NCI-H2081 treated with DMSO at 0.1 percent for 48 hours (cell line): Measurements from ENCODE around the gene DPPA3.
"Not testable (repeated sequence)": the region's sequence is repeated elsewhere in the genome, so short reads cannot be mapped to it uniquely, and the experiment has no call there.

Experiments used
- DNase-seq: peaks from one replicate; lab custom pipeline; 2025; lab: John Stamatoyannopoulos, UW

The DPPA3 gene

GRCh38 chr12:7711133-7711532 is at the start of gene DPPA3:
DPPA3 (plus strand) TSS chr12:7711433; CDS start chr12:7711571, 138 bp downstream.
- DNase-seq = no peak

DNA sequence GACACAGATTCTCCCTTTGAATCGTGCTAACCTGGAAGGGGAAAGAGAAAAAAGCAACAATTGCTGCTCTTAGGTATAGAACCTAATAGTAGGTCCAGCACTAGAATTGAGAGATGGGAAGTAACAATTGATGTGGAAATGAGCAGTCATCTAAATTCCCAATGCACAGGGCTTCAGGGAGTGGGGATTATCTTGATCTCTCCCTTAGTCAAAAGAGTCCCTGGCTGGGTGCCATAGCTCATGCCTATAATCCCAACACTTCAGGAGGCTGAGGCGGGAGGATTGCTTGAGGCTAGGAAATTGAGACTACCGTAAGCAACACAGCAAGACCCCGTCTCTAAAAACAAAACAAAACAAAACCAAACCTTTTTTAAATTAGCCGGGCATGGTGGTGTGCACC is 49.5 kb upstream of the DPPA3 start:
- no peak for DNase-seq

GRCh38 chr12:7666595-7666994 is 44.6 kb upstream of the DPPA3 start:
- DNase-seq = no peak

GRCh38 chr12:7667125-7667524 is 44.1 kb upstream of the DPPA3 start:
- DNase-seq = no peak

GRCh38 chr12:7668171-7668570 is 43.1 kb upstream of the DPPA3 start:
- no peak for DNase-seq

GRCh38 chr12:7675455-7675854 is 35.8 kb upstream of the DPPA3 start:
- DNase-seq = not testable (repeated sequence)

GRCh38 chr12:7677432-7677888 is 33.8 kb upstream of the DPPA3 start:
- DNase-seq = not testable (repeated sequence)

DNA sequence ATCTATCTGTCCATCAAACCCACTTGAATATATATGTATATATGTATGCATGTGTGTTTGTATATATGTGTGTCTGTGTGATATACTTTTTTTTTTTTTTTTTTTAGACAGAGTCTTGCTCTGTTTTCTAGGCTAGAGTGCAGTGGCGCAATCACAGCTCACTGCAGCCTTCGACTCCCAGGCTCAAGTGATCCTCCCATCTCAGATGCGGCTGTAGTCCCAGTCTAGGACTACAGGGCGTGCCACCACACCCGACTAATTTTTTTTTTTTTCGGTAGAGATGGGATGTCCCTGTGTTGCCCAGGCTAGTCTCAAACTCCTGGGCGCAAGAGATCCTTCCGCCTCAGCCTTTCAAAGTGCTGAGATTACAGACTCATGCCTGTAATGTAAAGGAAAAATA is 32.5 kb upstream of the DPPA3 start:
- no peak for DNase-seq

- no peak for DNase-seq
Measured at GRCh38 chr12:7679251-7680045, 31.8 kb upstream of the DPPA3 start.

- DNase-seq = no peak
Measured at GRCh38 chr12:7681535-7681934, 29.7 kb upstream of the DPPA3 start.

- DNase-seq = no peak
Measured at GRCh38 chr12:7693793-7694192, 17.4 kb upstream of the DPPA3 start.

DNA sequence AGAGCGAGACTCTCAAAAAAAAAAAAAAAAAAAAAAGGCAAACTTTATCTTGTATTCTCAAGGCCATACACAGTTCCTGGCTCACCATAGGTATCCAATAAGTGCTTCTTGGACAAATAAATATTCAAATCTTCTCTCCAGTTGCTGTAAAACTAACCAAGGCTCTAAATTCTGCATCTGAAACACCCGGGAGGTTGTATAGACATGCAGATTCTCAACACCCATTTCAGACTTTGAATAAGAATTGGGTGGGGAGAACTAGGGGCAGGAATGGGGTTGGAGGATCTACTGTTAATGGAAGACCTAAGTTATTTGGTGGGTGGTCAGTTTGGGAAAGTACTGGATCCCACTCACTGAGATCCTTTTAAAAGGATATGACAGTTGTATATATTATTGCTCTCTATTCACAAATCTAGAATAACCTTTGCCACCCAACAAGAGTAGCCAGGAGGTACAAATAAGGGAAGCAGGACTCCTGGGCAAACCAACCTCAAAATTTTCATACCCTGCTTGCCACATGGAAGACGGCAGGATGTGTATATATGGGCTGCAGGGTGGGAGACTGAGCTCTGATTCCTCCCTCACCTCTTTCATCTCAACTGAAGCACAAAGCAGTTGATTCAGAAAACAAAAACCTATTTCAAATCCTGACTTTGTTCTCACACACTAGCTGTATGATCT is 16.5 kb upstream of the DPPA3 start:
- no peak for DNase-seq

DNA sequence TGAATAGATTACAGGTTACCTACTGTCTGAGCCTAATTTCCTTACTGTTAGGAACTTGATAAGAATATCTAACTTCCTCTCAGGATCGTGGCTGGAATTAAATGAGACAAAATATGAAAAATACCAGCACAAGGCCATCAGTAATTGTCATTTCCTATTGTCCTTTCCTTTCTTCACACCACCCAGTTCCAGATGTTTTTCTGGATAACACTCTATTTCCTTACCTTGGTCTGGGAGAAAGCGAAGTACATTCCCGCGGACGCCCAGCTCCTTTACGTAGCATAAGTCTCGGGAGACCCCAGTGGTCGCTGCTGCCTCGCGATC is 16.0 kb upstream of the DPPA3 start:
- no peak for DNase-seq

DNA sequence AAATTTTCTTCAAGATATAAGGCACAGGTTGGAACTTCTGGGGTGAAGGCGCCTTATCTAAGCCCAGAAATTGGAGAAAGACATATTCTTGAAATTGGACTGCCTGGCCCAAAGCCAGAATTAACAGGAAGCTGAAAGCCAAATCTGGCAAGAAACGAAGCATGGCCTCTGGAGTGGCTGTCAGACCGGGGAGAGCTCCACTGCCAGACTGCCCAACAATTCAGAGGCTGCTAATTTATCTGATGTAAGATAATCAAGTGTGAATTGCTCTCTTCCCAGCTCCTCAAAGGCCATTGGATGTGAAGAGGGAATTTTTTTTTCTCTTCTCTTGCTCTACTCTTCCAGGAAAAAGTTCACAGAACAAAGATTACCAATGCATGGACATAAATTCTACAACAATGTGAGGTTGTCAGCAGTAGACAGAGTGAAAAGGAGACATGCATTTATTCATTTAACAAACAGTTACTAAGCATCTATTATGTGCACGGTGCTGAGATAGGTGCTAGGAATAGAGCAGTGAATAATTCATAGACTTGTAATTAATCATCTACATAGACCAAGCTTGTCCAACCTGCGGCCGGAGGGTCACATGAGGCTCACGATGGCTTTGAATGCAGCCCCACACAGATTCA is 15.6 kb upstream of the DPPA3 start, which contains the start of gene GDF3:
TSS of gene GDF3 (minus strand) at position 210 of the 632 bp plus-strand sequence. CDS start at position 163, 47 bp downstream.
- DNase-seq = no peak

DNA sequence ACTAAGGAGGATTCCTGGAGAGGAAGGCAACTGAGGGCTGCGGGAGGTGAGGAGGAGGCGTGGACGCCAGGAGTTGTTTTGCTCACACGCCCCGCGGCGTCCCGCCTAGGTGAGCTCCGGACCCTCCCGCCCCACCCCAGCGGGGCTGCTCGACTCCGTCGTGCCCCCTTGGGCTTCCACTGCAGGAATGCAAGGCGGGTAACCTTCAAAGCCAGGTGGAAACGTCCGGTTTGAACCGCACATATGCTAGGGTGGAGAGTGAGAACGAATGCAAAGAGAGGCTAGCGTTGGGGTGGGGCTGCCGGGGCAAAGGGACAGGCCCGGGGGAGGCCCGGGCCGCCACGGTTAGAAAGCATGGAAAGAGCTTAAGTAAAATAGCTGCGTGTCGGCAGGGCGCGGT is 5.4 kb upstream of the DPPA3 start:
- DNase-seq = no peak

- no peak for DNase-seq
Measured at GRCh38 chr12:7709969-7710675, 1.1 kb upstream of the DPPA3 start.

- no peak for DNase-seq
Measured at GRCh38 chr12:7712841-7713442, 1.7 kb downstream of the DPPA3 start.

- no peak for DNase-seq
Measured at GRCh38 chr12:7716381-7716780, 5.1 kb downstream of the DPPA3 start.

DNA sequence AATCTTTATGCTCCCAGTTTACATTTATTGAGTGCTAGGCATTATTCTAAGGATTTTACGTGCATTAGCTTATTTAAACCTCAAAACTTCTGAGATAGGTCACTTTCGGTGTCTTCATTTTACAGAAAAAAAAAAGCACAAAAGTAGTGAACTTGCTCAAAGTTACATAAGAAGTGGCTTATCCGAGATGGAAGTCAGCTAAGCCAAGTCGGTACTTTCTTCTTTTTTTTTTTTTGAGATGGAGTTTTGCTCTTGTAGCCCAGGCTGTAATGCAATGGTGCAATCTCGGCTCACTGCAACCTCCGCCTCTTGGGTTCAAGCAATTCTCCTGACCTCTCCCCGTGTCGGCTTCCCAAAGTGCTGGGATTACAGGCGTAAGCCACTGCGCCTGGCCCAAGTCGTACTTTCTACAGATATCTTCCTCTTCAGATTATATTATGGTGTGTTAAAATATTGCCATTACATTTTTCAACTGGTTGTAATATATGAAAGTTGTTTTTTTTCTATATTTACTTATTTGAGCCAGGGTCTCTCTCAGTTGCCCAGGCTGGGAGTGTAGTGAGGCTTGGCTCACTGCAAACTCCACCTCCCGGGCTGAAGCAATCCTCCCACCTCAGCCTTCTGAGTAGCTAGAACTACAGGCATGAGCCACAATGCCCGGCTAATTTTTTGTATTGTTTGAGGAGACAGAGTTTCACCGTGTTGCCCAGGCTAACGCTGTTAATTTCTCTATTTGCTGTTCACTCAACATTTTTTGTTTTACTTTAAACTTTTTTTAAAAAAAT is 8.9 kb downstream of the DPPA3 start:
- no peak for DNase-seq

DNA sequence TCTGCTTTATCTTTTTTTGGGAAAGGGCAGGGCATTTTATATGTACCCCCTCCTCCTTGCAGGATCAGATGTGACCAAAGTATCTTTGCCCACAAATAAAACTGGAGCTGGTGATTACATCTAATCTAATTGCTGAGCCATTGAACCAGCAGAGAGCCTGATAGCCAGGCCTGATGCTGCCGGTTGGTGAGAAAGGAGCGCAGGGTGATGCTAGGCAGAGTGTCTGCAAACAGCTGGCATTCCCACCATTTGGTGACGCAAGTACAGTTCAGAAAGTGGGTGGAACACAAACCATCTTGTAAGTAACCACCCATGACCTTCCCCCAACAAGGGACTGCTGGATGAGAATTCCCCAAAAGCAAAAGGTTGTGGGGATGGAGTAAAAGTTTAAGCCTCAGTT is 12.7 kb downstream of the DPPA3 start:
- DNase-seq = no peak

DNA sequence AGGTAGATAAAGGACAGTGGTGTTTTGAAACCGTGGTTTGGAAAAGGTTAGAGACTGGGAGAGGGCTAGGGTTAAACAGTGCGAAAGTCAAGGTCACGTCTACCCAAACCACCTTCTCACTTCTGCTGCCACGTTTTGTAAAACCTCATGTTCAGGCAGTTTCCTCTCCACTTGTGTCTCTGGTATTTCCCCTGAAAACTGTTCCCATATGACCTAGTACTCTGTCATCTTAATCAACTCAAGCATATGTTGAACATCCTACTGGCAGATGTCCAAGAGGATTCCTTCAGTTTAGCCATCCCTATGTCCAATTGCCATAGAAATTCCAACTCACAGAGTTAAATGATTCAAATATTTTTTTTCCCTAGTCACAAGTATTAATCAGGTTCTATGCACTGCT is 18.5 kb downstream of the DPPA3 start:
- DNase-seq = no peak
